ENCODE measurements around the gene SLC25A47.

The SLC25A47 gene

DNA sequence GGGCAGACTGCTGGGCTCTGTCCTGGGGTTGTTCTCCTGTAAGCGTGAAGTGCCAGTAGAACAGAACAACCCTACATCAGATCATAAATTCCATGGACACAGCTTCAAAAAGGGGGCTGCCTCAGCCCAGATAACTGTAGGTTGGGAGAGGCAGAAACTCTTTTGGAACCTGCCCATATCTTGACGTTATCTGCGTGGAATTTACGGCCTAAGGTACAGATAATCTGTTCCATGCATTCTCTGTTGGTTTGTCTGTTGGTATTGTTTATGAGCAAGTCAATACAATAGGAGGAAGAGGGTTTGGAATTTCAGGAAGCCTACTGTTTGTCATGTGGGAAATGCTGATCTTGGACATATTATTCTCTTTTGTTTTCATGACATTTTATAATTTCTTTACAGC is 36.7 kb downstream of the SLC25A47 start:
- Histone ChIP-seq H3K9ac (no peak overlapping the region), H3K27me3 (ENCODE audit: insufficient read depth, low read depth) (no peaks in the 10 kb centered on the region), H3K4me3 (IDR thresholded peaks at IDR 0.05; ENCODE audit: insufficient read depth, low read depth, low read length) (no peak overlapping the region), H3K79me2 (ENCODE audit: insufficient read depth, low read depth) (no peaks in the 10 kb centered on the region), H3K36me3 (ENCODE audit: insufficient read depth) (no peaks in the 10 kb centered on the region), H4K20me1 (ENCODE audit: insufficient read depth) (no peaks in the 10 kb centered on the region), H3K27ac (no peak overlapping the region), H3K4me2 (no peak overlapping the region), H3K4me1 (ENCODE audit: low read depth, poor library complexity, severe bottlenecking) (peaks cover 9% of the 10 kb centered on the region), H2AFZ (ENCODE audit: low read depth) (no peak overlapping the region)
- TF ChIP-seq, protein P1, sequence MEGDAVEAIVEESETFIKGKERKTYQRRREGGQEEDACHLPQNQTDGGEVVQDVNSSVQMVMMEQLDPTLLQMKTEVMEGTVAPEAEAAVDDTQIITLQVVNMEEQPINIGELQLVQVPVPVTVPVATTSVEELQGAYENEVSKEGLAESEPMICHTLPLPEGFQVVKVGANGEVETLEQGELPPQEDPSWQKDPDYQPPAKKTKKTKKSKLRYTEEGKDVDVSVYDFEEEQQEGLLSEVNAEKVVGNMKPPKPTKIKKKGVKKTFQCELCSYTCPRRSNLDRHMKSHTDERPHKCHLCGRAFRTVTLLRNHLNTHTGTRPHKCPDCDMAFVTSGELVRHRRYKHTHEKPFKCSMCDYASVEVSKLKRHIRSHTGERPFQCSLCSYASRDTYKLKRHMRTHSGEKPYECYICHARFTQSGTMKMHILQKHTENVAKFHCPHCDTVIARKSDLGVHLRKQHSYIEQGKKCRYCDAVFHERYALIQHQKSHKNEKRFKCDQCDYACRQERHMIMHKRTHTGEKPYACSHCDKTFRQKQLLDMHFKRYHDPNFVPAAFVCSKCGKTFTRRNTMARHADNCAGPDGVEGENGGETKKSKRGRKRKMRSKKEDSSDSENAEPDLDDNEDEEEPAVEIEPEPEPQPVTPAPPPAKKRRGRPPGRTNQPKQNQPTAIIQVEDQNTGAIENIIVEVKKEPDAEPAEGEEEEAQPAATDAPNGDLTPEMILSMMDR (conservative IDR thresholded peaks at IDR 0.05; ENCODE audit: low read depth, low read length) = no peak

DNA sequence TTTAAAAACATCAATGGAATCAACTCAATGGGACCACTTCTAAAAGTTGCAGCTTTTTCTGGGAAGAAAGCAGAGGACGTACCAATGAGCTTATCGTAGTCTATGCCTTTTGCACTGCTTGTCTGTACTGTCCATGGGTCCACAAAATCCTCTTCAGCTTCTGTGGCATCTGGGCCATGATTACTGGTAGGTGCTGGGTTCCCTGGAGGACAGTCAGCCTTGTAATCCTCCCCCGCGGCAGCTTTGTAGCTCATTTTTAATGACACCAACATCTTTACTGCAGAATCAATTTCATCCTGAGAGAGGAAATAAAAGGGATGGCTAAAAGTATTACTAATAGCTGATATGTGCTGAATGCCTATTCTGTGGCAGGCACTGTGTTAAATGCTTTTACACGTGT is 38.5 kb downstream of the SLC25A47 start:
- Histone ChIP-seq H3K79me2 (ENCODE audit: insufficient read depth, low read depth) (no peaks in the 10 kb centered on the region), H3K27me3 (ENCODE audit: insufficient read depth, low read depth) (no peaks in the 10 kb centered on the region), H3K4me1 (ENCODE audit: low read depth, poor library complexity, severe bottlenecking) (peaks cover 9% of the 10 kb centered on the region), H2AFZ (ENCODE audit: low read depth) (no peak overlapping the region), H4K20me1 (ENCODE audit: insufficient read depth) (no peaks in the 10 kb centered on the region), H3K27ac (no peak overlapping the region), H3K4me3 (IDR thresholded peaks at IDR 0.05; ENCODE audit: insufficient read depth, low read depth, low read length) (no peak overlapping the region), H3K4me2 (no peak overlapping the region), H3K36me3 (ENCODE audit: insufficient read depth) (no peaks in the 10 kb centered on the region), H3K9ac (no peak overlapping the region)
- TF ChIP-seq, protein P1 (conservative IDR thresholded peaks at IDR 0.05; ENCODE audit: low read depth, low read length) = no peak

DNA sequence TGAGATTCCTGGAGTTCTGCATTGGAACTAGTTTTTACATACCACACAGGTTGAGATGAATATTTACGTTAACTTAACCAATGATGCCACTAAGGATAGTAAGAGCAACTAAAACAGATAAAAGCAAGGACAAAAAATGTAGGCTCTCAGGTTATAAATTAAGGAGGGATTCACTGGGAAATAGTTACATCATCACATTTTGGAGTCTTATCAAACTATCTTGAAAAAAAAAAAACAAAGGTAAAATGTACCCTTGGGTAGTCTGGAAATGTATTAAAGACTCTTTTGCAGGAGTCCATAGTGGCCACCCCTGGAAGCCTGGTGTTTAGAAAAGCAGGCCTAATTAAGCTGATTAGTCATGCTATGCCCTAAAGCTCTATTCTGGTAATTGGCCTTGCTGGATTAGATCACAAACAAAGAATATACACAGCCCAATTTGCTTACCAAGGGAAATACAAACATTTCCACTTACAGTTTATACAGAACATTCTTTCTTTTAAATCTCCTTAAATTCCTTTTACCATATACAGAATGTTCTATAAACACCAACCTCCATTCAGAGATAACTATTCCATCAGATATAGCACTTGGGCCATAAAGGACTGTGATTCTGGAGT is 39.3 kb downstream of the SLC25A47 start:
- H3K4me1 ChIP-seq (ENCODE audit: low read depth, poor library complexity, severe bottlenecking) = peaks cover 9% of the 10 kb centered on the region
- H3K9ac ChIP-seq = no peak overlapping the region
- H3K27ac ChIP-seq = no peak overlapping the region
- H3K4me2 ChIP-seq = no peak overlapping the region
- H4K20me1 ChIP-seq (ENCODE audit: insufficient read depth) = no peaks in the 10 kb centered on the region
- TF ChIP-seq, protein P1 (conservative IDR thresholded peaks at IDR 0.05; ENCODE audit: low read depth, low read length) = no peak
- H3K4me3 ChIP-seq (IDR thresholded peaks at IDR 0.05; ENCODE audit: insufficient read depth, low read depth, low read length) = no peak overlapping the region
- H3K36me3 ChIP-seq (ENCODE audit: insufficient read depth) = no peaks in the 10 kb centered on the region
- no peaks in the 10 kb centered on the region for H3K27me3 ChIP-seq (ENCODE audit: insufficient read depth, low read depth)
- no peaks in the 10 kb centered on the region for H3K79me2 ChIP-seq (ENCODE audit: insufficient read depth, low read depth)
- no peak overlapping the region for H2AFZ ChIP-seq (ENCODE audit: low read depth)

DNA sequence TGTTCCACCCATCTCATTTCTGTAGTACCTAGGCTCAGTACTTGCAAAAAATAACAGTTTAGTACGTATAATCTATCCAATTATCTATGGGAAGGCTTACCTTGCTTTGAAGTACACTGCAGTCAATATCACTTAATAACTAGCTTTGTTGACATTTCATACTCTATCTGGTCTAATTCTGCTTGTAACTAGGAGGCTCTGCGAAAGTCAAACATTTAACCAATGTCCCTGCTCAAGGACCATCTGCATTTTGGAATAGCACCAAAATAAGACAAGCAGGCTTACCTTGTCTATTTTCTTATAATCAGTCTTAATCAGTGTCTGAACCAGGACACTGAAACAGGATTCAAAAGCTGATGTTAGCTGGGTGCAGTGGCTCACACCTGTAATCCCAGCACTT is 39.9 kb downstream of the SLC25A47 start:
- no peak overlapping the region for H3K27ac ChIP-seq
- no peaks in the 10 kb centered on the region for H3K27me3 ChIP-seq (ENCODE audit: insufficient read depth, low read depth)
- H4K20me1 ChIP-seq (ENCODE audit: insufficient read depth) = no peaks in the 10 kb centered on the region
- no peak overlapping the region for H2AFZ ChIP-seq (ENCODE audit: low read depth)
- H3K36me3 ChIP-seq (ENCODE audit: insufficient read depth) = no peaks in the 10 kb centered on the region
- no peak overlapping the region for H3K9ac ChIP-seq
- no peak overlapping the region for H3K4me2 ChIP-seq
- peaks cover 9% of the 10 kb centered on the region for H3K4me1 ChIP-seq (ENCODE audit: low read depth, poor library complexity, severe bottlenecking)
- no peak overlapping the region for H3K4me3 ChIP-seq (IDR thresholded peaks at IDR 0.05; ENCODE audit: insufficient read depth, low read depth, low read length)
- TF ChIP-seq, protein P1 (conservative IDR thresholded peaks at IDR 0.05; ENCODE audit: low read depth, low read length) = no peak
- no peaks in the 10 kb centered on the region for H3K79me2 ChIP-seq (ENCODE audit: insufficient read depth, low read depth)

Data from KMS-11 (cell line).